ENCODE data around the gene EEF2K.

DNA sequence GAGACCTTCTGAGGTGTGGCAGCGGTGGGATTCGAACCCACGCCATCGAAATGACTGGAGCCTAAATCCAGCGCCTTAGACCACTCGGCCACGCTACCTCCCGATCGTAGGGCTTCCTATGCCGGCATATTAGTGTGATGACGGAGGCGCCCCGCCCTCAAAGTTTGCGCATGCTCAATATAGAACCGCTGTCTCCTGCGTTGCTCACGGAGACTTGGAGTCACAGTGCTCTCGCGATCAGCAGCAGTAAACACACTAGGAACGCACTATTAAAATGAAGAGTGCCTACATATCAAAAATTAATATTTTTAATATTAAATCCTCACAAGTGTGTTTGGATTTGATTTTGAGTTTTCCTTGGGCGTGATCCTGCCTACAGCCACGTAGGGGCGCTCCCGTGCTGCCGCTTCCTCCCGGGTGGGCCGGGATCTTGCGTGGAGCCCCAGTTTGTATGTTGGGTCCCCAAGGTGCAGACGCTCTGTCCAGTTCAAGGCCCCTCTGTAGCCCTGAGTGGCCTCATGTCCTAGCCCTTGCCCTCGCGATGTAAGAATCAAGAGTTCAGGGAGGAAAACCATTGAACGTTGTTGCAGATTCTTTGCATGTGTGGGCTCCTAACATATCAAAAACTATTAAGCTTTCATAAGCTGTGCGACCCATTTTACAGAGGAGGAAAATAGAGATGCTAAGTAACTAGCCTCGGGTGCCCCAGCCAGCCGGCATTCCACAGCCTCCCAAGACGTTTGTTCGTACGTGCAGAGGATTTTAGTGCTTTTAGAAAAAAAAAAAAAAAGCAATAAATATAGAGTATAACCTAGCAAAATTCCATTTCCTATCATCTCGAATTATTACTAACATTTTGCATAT, 10.2 kb upstream of the EEF2K start:
- TF ChIP-seq, protein P1, sequence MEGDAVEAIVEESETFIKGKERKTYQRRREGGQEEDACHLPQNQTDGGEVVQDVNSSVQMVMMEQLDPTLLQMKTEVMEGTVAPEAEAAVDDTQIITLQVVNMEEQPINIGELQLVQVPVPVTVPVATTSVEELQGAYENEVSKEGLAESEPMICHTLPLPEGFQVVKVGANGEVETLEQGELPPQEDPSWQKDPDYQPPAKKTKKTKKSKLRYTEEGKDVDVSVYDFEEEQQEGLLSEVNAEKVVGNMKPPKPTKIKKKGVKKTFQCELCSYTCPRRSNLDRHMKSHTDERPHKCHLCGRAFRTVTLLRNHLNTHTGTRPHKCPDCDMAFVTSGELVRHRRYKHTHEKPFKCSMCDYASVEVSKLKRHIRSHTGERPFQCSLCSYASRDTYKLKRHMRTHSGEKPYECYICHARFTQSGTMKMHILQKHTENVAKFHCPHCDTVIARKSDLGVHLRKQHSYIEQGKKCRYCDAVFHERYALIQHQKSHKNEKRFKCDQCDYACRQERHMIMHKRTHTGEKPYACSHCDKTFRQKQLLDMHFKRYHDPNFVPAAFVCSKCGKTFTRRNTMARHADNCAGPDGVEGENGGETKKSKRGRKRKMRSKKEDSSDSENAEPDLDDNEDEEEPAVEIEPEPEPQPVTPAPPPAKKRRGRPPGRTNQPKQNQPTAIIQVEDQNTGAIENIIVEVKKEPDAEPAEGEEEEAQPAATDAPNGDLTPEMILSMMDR (IDR thresholded peaks at IDR 0.05) = peak; percentile 77 to 96 (median 94)
- TF ChIP-seq POLR2A (IDR thresholded peaks at IDR 0.05) (peak; percentile 25), POLR2AphosphoS5 (IDR thresholded peaks at IDR 0.05) (peak; percentile 88 to 97 (median 89))
